ENCODE measurements around the gene VMP1. TPM values are rescaled to one million over a fixed set of nuclear protein-coding genes. Genes with fewer than 3 reads are reported as not detected.

VMP1 gene
- total and polyA plus RNA-seq, 2 of the 13 experiments (the other 11 are each of a cell fraction or from before 2014, with no cell fraction given) = 186 to 271 TPM

- TF ChIP-seq ZNF557 (CRISPR knock-in tag; IDR thresholded peaks at IDR 0.05) = no peak
- TF ChIP-seq LBX2 (CRISPR knock-in tag; IDR thresholded peaks at IDR 0.05; ENCODE audit: borderline replicate concordance) = no peak
- TF ChIP-seq ZNF761 (CRISPR knock-in tag; conservative IDR thresholded peaks at IDR 0.05) = no peak
- no peak for TF ChIP-seq NFRKB (IDR thresholded peaks at IDR 0.05)
- TF ChIP-seq MED1 (CRISPR knock-in tag; IDR thresholded peaks at IDR 0.05) = peak; percentile 92
- no peak for TF ChIP-seq ZNF331 (CRISPR knock-in tag; IDR thresholded peaks at IDR 0.05)
- no peak for TF ChIP-seq PLRG1 (conservative IDR thresholded peaks at IDR 0.05)
- no peak for TF ChIP-seq MTF2 (CRISPR knock-in tag; IDR thresholded peaks at IDR 0.05; ENCODE audit: borderline replicate concordance)
- TF ChIP-seq SMARCE1 (IDR thresholded peaks at IDR 0.05; ENCODE audit: borderline replicate concordance) = no peak
- no peak for TF ChIP-seq PLSCR1 (CRISPR knock-in tag; IDR thresholded peaks at IDR 0.05; ENCODE audit: borderline replicate concordance)
- TF ChIP-seq SCMH1 (CRISPR knock-in tag; IDR thresholded peaks at IDR 0.05; ENCODE audit: borderline replicate concordance) = no peak
- TF ChIP-seq SMYD3 (CRISPR knock-in tag; IDR thresholded peaks at IDR 0.05) = no peak
- TF ChIP-seq MXD3 (CRISPR knock-in tag; IDR thresholded peaks at IDR 0.05) = no peak
- peak; percentile 70; the same call in 1 of the 2 replicates for TF ChIP-seq ZNF644 (CRISPR knock-in tag; IDR thresholded peaks at IDR 0.05; ENCODE audit: low read depth)
- no peak for TF ChIP-seq ZNF709 (CRISPR knock-in tag; IDR thresholded peaks at IDR 0.05)
- TF ChIP-seq ZBTB46 (CRISPR knock-in tag; IDR thresholded peaks at IDR 0.05; ENCODE audit: borderline replicate concordance) = no peak
- no peak for TF ChIP-seq SATB2 (CRISPR knock-in tag; IDR thresholded peaks at IDR 0.05)
- no peak for TF ChIP-seq JARID2 (CRISPR knock-in tag; IDR thresholded peaks at IDR 0.05; ENCODE audit: insufficient replicate concordance)
- TF ChIP-seq TBL1XR1 (IDR thresholded peaks at IDR 0.05; ENCODE audit: borderline replicate concordance, low read length, partially characterized antibody) = no peak
- TF ChIP-seq RFX3 (CRISPR knock-in tag; IDR thresholded peaks at IDR 0.05) = no peak
- 0 out of 2 replicates have a peak, but pooled peaks have one; percentile 47 for TF ChIP-seq ZFP82 (CRISPR knock-in tag; IDR thresholded peaks at IDR 0.05; ENCODE audit: borderline replicate concordance)
- no peak for TF ChIP-seq MNT (IDR thresholded peaks at IDR 0.05)
- no peak for TF ChIP-seq ZNF891 (CRISPR knock-in tag; IDR thresholded peaks at IDR 0.05)
- TF ChIP-seq SPEN (CRISPR knock-in tag; IDR thresholded peaks at IDR 0.05; ENCODE audit: low read depth) = no peak
- no peak for TF ChIP-seq CBX1 (IDR thresholded peaks at IDR 0.05; ENCODE audit: low read depth)
- TF ChIP-seq ZNF660 (CRISPR knock-in tag; IDR thresholded peaks at IDR 0.05; ENCODE audit: borderline replicate concordance, low read depth) = no peak
These were observed 77.8 kb downstream of the VMP1 start (continued) for GRCh38 chr17:59785091-59785799.
